Tibial nerve (tissue), 3 donors: ENCODE results near the gene CORO2A.

ENCODE experiments used
- CTCF ChIP-seq, 5 experiments: fragments of 200-600 bp in 3 of 5; fragments of 450-650 bp in 2 of 5; sonication (generic) in 3 of 5; IDR thresholded peaks; one replicate each; pipeline ENCODE4 v1.5.1; 2016 to 2019; ENCODE audit warnings: antibody characterized with exemption in 5 of 5, mild to moderate bottlenecking in 3 of 5, moderate library complexity in 2 of 5
- POLR2A ChIP-seq, 2 donors: fragments of 450-650 bp; IDR thresholded peaks; one replicate each; pipeline ENCODE4 v1.6.1; 2017; ENCODE audit warnings: antibody characterized with exemption in 2 of 2, mild to moderate bottlenecking in 2 of 2, moderate library complexity in 2 of 2

GRCh38 chr9:98191671-98192502 lies 550 bp downstream of the CORO2A start:
- no peak for TF ChIP-seq CTCF (IDR thresholded peaks at IDR 0.05)
- no peak for TF ChIP-seq POLR2A (IDR thresholded peaks at IDR 0.05)
